Fibroblast of skin of back (primary cell): Measurements from ENCODE around the gene FAM131C.

Experiments
- DNase-seq: peaks from one replicate; pipeline ENCODE4 v3.0.0-alpha.2; 2013

The FAM131C gene

GRCh38 chr1:16099412-16099811 is 26.0 kb upstream of the FAM131C start:
- no peak for DNase-seq

GRCh38 chr1:16095447-16095846 is 22.0 kb upstream of the FAM131C start:
- no peak for DNase-seq

- DNase-seq, result no peak
These were observed 21.2 kb upstream of the FAM131C start for GRCh38 chr1:16094453-16095158.

GRCh38 chr1:16093611-16094010 is 20.2 kb upstream of the FAM131C start:
- no peak for DNase-seq

- DNase-seq, result no peak
These were observed 19.6 kb upstream of the FAM131C start for GRCh38 chr1:16092923-16093511.

GRCh38 chr1:16092097-16092922 is 18.9 kb upstream of the FAM131C start:
- DNase-seq, result no peak

GRCh38 chr1:16091296-16091695 is 17.8 kb upstream of the FAM131C start:
- DNase-seq, result no peak

GRCh38 chr1:16090076-16090826 is 16.8 kb upstream of the FAM131C start:
- DNase-seq, result no peak

- peak; percentile 36 for DNase-seq
These were observed 15.5 kb upstream of the FAM131C start for GRCh38 chr1:16088996-16089395.

GRCh38 chr1:16088351-16088911 is 15.0 kb upstream of the FAM131C start:
- no peak for DNase-seq

- DNase-seq, result no peak
These were observed 14.3 kb upstream of the FAM131C start for GRCh38 chr1:16087733-16088132.

GRCh38 chr1:16085522-16085921 is 12.1 kb upstream of the FAM131C start:
- no peak for DNase-seq

- DNase-seq, result no peak
These were observed 10.0 kb upstream of the FAM131C start for GRCh38 chr1:16083486-16083885.

- DNase-seq, result peak; percentile 53
These were observed 9.0 kb upstream of the FAM131C start for GRCh38 chr1:16082283-16083038.

GRCh38 chr1:16081636-16082035 is 8.2 kb upstream of the FAM131C start:
- DNase-seq, result no peak

- no peak for DNase-seq
These were observed 7.1 kb upstream of the FAM131C start for GRCh38 chr1:16080422-16081150.

- DNase-seq, result peak; percentile 68
These were observed 5.6 kb upstream of the FAM131C start for GRCh38 chr1:16078925-16079656.

GRCh38 chr1:16077406-16078245 is 4.2 kb upstream of the FAM131C start:
- DNase-seq, result no peak

- DNase-seq, result peak; percentile 27
These were observed 3.4 kb upstream of the FAM131C start for GRCh38 chr1:16076865-16077238.
